DMS153 treated with DMSO at 0.1 percent for 48 hours (cell line): ENCODE measurements around the gene MVD.

Experiments used
- DNase-seq: peaks from one replicate; lab custom pipeline; 2025; ENCODE audit not compliant: unreplicated experiment; lab: John Stamatoyannopoulos, UW

The MVD gene

DNA sequence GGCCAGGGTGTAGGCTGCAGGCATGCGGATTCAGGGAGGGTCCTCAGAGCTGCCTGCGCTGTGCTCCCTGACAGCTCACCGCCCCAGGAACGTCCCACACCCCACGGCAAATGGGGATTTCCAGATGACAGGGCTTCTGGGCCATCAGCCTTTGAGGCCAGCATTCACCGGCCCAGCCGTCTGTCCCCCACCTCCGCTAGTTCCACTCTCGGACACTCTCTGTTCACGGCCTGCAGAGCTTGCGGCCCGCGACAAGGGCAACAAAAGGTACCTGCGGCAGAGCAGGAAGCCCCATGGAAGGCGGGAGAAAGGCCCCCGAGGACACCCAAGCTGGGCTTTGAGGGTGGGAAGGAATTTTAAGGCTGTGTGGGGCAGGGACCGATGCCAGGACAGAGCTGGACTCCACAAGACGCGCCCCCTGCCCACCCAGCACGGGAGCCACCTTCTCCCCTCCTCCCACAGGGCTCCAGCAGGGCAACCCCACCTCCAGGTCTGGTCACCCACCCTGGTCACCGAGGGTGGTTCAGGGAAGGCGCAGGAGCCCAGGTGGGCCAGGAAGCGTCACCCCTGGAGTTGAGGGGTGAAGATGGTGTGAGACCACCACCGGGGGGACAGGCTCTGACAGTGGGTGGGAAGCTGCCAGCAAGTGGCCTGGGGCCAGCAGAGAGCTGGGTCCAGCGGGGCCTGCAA, 6.5 kb downstream of the MVD start:
- DNase-seq = no peak

DNA sequence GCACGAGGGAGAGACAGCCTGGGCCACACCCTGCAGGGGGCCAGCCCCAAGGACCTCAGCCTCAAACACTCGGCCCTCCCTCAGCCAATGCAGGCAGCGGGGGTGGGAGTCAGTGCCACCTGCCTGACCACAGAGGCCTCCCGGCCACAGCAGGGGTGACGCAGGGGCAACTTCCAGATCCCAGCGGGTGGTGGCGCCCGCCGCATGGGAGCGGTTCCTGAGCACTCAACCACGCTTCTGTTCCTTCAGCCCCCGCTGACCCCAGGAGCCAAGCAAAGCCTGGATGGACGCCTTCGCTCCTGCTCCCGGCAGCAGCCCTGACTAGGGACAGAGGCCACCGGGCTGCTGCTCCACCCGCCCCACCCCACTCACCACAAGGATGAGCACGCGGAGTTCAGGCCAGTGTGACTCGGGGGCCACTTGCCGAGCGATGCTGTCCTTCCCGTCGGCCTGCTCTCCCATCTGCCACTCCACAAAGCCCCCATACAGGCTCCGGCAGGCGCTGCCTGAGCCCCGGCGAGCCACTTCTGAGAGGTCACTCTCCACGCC, 7.1 kb downstream of the MVD start:
- no peak for DNase-seq

DNA sequence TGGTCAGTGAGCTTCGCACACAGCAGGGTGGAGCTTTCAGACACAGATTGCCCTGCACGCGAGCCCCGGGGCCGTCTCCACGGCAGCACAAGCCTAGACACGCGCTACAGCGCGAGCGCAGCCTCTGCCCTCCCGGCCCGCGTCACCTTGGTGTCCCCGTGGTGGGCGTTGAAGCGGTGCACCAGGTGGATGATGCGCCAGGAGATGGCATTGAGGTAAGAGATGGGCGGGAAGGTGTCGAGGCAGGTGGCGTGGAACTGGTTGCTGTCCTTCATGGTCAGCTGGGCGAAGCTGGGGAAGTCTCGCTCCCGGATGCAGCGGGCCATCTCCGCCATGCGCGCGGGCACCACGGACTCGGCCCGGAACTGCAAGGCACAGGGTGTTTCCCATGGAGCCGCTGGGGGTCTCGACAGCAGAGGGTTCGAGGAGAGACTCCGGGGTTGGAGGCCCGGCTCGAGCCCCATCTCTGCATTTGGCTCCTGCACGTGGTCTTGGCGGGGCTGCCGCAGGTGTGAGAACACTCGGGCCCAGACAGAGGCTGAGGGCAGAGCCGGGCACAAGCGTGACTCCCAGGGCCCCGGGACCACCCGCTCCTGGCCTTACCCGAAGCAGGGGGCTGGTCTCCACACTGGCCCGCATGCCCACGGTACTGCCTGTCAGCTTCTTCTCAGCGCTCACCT, 7.7 kb downstream of the MVD start:
- no peak for DNase-seq

DNA sequence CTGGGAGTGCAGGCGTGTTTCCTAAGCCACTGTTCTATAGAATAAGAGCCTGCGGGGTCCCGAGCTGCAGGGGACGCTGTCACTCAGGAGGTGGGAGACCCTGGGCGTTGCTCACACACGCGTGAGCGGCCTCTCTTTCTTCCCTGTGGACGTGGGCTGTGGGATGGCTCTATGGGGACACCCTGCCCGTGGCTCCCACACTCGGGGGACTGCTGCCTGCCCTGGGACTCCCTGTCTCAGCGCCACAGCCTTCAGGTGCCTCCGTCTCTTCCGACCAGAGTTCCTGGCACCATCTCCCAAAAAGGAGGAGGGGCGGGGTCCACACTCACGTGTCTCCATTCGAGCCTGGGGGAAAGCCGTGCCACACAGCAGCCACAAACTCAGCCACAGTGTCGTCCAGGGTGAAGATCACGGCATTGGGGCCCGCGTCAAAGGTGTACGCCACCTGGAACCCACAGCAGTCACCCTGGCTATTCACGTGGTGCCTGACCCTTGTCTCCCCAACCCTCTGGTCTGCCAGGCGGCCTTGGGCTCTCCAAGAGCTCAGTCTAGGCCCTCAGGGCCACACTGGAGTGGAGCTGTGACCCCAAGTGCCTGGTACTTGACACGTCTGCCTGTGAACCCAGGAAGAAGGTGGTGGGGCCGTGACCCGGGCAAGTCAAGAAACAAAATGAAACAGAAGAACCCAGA, 8.4 kb downstream of the MVD start:
- no peak for DNase-seq

DNA sequence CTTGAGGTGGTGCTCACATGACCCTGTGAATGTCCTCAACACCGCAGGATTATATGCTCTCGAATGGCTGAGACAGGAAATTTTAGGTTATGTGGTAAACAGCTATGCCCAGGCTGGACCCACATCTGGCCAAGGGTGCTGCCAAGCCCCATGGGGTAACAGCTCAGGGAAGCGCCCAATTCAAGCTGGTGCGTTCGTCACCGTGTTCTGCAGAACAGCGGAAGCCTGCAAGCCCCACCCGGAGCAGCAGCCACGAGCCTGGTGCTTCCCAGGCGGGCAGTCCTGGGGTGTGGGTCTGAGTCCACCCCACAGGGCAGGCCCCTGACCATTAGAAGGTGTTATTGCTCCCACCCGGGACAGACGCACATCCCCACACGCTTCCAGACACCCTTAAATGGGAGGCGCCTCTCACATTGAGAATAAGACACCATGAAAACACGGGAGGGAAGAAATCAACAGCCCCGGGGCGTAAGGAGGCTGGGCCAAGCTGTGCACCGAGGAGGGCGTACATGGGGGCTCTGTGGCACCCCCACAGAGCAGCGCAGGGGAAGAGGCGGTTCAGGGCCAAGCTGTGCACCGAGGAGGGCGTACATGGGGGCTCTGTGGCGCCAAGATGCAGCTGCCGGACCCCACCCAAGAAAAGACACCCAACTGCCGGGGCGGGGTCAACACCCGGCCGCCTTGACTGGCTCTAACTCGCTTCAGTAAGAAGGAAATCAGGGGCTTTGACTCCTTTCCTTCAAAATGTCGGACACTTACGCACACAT, 9.1 kb downstream of the MVD start:
- no peak for DNase-seq

DNA sequence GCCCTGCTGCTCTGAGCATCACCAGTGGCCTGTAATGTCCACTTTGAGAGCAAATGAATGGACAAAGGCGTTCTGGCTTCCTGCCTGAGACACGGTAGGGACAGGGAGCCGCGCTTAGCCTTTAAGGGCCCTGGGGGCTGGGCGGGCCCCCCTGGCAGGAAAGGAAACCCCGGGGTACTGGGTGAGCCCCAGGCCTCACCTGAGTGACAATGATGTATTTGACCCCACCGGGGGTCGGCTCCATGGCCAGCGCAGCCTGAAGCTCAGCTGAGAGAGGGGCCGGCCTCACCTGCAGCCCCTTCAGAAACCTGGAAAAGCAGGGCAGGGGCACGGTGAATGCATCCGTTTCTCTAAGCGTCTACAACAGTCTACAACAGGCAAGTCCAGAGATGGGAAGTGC, 9.8 kb downstream of the MVD start:
- no peak for DNase-seq

DNA sequence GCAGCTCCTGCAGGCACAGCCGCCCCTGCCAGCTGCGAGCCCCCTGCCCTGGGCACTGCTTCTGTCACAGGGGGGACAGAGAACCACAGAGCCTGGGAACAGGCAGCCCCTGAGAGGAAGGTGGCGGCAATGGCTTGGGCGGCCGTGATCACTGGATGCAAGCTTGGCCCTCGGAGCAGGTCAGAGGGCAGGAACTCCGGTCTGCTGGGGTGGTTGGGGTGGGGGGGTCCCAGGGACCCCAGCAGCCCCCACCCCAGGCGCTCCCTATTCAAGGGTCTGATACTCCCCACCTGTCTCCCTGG, 10.2 kb downstream of the MVD start:
- no peak for DNase-seq

DNA sequence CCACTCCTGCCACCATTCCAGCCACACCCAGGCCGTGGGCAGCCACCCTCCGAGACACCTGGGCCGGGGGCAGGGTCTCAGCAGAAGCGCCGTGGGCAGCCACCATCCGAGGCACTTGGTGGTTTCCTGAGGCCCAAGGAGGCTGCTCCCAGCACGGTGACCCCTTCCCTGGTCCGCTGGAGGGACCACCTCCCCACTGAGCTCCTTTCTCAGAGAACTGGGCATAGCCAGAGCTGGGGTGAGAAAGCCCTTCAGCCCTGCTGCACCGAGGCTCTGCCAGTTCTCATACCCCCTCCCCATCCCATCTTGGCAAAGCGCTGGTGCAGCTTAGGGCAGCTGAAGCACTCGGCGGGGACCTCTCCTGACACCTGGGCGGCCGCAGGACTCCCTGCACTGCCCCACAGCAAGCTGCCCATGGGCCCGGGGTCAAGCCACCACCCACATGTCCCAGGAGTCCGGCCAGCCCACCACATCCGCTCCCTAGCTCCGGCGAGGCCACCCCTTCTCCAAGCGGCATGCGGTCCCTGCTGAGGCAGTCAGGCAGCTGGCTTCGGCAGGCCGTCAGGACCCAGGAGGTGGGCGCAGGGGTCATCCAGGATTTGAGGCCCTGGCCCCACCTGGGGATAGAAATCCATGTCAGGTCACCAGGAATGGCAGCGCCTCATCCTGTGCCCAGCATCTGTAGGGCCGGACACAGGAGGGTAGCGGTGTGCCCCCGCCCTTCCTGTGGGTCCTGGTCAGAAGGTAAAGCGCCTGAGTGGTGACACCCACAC, 10.7 kb downstream of the MVD start:
- DNase-seq = no peak

DNA sequence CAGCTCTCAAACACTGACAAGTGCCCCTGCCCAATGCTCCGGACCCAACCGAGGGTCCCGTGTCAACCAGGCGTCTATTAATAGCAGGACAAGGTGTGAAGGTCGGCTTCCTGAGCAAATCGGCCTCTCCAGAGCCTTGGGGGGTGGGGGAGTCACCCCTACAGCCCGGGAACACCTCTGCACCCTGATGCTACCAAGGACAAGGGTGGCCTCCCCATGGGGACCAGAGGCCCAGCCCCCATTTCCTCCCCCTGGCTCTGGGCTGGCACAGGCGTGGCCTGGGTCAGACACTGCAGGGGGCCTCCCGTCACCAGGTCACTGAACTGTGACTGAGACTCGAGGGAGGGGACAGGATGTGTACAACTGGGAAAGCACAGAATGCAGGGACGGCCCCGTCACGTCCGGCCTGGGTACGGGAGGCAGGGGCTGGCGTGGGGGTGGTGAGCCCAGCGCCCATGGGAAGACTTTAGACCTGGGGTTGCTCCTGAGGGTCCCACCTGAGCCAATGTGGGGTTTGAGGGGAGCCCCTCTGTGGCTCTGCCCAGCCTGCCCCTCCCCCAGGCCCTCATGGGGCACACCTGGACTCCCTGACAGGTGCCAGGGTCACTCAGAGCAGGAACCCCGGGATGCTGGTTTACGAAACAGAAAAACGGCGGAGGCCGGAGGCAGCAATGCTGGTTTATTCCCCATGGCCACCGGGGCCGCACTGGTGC, 11.5 kb downstream of the MVD start:
- peak; percentile 70 for DNase-seq

DNA sequence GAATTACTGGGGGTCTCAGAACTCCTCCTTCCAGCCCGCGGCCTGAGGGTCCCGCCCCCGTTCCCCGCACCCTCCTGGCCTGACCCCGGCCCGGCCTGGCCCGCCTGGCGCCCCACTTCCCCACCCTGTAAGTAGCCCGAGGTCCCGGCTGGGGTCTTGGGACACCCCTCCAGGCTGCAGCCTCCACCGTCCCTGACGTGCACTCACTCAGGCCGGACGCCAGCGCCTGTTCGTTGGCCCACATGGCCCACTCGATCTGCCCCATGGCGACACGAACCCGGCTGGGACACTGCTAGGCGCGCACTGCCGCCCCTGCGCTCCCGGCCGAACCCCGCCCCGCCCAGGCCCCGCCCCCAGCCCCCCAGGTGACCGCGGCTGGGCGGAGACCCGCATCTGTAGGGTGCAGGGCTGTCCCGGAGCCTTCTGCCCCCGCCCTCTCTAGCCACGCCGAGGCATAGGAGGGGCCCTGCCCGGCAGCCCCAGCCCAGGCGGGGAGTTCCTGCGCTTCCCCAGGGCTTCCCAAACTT, 12.1 kb downstream of the MVD start, which contains the start of gene CYBA:
Gene CYBA, minus strand, starts transcription at position 305 of the 527 bp plus-strand sequence. Its CDS starts 40 bp downstream, at position 265.
- DNase-seq = no peak

DNA sequence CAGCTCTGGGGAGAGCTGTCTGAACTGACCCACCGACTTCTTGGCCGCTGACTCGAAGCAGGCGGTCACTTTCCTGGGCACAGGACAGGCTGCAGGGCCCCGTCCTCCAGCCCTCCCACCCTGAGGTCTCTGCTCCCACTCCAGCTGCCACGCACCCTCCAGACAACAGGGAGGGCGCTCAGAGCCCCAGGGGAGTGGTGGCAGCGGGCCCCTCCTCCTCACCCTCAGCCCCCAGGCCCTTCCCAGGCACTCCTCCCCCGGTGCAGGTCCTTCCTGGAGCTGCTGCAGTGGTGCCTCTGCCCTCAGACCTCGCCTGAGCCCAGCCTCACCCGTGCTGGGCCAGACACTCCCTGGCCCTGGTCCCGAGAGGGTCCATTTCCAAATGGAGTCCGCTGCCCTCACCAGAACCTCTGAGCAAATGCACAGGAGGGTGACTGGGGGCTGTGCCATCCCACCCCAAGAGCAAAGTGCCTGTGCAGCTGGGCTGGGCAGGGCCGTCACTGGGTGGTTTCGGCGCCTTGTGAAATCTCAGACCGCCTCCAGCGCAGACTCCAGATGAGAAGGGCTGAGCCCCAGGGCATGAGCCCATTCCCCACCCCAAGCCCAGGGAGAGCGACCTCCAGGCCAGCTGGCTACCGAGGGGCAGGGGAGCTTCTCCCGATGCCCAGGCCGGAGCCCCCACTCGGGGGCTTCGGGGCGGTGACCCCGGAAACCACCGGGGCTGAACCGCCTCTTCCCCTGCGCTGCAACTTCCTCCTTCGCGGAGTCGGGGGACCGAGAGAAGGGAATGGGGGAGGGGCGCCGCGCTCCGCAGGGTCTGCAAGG, 12.8 kb downstream of the MVD start:
- DNase-seq = no peak

DNA sequence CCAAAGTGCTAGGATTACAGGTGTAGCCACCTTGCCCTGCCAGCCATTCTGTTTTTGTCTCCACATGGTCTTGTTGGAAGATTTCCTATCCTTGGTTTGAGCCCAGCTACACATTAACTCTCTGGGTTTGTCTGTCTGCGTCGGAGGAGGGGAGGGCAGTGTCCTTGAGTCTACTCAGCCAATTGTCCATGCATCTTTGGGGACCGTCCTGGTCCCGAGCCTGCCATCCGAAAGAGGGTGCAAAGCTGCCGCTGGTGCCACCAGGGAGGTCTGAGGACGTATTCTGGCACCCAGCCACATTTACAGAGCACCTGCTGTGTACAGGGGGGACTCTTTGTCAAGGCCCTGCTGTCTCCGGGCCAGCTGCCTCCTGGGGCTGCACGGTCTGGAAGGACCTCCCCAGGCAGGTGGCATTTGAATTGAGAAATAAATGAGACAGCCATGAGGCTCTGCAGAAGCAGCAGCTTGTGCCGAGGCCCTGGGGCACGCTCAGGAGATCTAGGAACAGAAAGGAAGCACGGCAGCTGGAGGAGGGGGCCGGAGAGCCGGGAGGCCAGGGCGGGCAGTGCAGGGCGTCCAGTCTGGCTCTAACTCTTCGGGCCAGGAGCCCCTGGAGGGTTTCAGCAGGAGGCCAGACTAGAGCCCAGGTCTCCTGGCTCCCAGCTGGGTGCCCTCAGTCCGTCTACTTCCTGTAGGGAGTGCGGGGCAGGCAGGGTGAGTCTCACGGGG, 13.5 kb downstream of the MVD start:
- peak; percentile 22 for DNase-seq

DNA sequence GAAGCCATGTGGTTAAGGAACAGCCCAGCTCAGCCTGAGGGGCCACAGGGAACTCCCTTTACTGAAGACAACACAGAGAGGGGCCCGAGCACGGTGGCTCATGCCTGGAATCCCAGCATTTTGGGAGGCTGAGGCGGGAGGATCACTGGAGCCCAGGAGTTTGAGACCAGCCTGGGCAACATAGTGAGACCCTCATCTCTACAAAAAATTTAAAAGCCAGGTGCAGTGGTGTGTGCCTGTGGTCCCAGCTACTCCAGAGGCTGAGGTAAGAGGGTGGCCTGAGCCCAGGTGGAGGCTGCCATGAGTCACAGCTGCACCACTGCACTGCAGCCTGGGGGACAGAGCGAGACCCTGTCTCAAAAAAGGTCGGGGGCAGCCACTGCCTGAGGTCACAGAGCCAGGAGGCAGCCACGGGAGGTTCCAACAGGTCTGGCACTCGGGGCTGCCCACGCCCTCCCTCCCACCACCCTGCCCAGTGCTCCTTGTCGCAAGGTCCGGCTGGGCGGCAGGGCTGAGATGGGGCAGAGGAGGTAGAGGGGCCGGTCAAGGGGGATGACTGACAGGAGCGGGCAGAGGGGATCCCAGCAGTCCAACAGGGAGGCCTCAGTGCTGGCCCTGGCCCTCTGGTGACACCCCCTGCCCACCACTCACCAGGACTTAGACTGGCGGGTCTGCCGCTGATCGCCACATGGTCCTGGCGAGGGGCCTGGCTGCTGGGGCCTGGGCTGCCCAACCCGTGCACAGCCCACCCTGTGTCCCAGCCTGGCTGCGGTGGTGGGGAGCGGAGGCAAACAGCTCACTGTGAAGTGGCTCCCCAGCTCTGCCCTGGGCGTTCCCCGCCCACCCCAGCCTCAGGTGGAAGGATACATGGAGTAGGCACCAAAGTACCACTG, 15.5 kb downstream of the MVD start:
- no peak for DNase-seq

DNA sequence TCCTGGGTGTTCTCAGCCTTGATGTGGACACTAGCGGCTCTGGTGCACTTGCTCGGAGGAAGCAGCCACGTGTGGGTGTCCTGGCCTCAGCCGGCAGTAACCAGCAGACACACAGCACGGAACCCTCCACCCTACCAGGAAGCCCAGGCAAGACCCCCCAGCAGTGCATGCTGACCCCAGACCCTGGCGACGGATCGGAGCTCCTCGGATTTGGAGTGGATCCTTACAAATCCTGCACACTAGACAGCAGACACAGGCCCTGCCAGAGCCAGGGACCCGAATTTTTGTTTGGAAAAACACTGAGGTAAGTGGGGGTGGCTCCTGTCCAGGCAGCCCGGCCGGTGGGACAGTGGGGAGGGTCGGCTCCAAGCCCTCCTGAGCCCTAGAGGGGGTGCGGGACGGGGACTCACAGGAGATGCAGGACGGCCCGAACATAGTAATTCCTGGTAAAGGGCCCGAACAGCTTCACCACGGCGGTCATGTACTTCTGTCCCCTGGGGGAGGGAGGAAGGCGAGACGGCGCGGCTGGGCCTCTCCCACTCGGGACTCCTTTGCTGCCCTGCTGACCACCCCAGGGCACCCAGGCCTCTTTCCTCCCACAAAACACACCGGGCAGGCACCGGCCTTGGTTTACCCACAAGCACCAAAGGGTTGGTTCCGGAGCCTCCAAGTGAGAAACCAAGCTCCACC, 16.4 kb downstream of the MVD start:
- no peak for DNase-seq

DNA sequence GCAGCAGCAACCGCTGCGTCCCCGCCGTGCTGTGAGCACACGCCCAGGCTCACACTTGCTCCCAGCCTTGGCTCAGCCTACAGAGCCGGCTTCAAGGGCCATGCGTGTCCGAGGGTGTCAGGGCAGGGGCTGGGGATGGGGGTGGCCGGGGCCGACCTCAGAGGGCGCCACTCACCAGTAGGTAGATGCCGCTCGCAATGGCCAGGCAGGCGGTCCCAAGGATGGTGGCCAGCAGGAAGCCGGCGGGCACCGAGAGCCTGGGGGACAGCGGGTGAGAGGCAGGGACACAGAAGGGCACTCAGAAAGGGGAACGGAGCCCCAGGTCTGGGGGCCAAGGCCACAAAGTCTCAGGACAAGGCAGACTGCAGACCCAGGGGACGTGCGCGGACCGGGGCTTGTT, 16.9 kb downstream of the MVD start:
- no peak for DNase-seq

DNA sequence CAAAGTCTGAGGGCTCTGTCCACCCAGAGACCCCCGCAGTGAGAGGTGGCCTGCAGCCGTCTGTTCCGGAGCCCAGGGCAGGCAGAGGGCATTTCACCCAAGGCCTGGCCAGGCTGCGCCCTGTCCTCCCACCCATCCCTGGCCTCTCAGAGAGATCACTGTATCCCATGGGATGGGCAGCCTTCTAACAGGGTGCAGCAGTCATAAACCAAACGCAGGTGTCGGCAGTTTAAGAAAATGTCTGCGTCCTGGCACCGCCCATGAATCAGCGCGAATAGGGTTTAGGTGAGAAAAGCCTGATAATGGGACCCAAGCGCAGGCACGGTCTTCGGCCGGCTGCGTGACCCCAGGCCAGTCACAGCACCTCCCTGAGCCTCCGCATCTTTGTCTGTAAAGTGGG, 17.4 kb downstream of the MVD start:
- no peak for DNase-seq

DNA sequence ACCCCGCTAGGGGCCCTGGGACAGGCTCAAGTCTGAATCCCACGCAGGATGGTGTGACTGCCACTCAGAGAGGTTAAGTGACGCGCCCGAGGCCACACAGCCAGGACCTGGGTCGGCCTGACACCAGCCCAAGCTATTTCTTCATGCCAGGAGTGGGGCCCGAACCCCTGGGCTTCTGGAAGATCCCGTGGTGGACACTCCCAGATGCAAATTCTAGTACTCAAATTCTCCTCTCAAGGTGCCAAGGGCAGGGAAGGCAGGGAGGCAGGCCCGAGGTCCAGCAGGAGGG, 19.3 kb downstream of the MVD start:
- DNase-seq = no peak
